Stimulated activated CD4-positive, alpha-beta T cell treated with anti-CD3 and anti-CD28 coated beads, Interleukin-2, amount 100 ng/mL, for 4 hours (primary cell): ENCODE results near the gene CFAP46.

Experiments used
- DNase-seq: peaks from one replicate; pipeline ENCODE4 v3.0.0-alpha.2; 2020; ENCODE audit warnings: low read depth

The CFAP46 gene

GRCh38 chr10:132879408-132880127 lies 62.8 kb downstream of the CFAP46 start:
- DNase-seq, result no peak

- no peak for DNase-seq
Measured at GRCh38 chr10:132878730-132879407, 63.5 kb downstream of the CFAP46 start.

DNA sequence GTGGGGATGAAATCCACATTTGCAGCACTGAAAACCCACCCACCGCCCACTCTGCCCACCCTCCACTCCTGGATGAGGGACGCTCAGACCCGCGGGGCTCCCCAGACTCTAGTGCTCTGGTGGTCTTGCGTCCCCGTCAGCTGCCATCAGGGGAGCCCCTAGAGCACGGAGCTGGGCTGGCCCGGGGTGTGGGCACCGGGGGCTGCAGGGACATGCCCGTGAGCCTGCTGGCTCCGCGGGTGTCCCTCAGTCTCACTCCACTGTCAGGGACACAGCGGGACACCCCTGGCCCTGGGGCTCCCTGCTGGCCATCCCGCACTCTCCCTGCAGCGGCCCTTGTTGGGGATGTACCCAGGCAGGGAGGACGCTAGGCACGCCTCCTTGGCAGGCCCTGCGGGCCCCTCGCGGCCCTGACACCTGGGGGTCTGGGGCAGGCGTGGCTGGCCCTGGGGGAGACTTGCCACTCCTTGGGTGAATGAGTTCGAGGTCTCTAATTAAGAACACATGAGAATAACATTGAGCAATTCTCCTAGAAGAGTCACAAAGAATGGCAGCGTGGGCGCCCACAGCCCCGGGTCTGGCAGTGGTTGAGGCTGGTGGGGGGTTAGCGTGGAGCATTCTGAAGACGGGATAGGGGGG lies 64.2 kb downstream of the CFAP46 start:
- no peak for DNase-seq

GRCh38 chr10:132877473-132877872 lies 64.9 kb downstream of the CFAP46 start:
- DNase-seq, result no peak

DNA sequence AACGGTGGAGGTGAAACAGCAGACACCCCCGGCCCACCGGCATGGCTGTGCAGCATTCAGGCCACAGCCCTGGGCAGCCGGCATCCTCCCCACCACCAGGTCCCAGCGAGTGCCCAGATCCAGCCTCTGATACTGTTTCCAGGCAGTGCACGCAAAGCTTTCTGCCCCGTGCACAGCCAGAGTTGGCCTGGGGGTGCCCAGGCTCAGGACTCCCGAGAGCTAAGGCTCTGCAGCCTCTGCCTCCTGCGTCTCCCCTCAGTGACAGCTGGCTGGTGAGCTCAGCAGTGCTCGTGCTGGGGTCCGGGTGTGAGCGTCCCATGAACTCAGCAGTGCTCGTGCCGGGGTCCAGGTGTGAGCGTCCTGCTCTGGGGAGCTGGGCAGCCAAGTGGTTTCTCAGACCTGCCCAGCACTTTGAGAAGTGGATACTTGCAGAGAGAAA lies 65.4 kb downstream of the CFAP46 start:
- no peak for DNase-seq

- DNase-seq, result no peak
Measured at GRCh38 chr10:132876131-132876860, 66.1 kb downstream of the CFAP46 start.

DNA sequence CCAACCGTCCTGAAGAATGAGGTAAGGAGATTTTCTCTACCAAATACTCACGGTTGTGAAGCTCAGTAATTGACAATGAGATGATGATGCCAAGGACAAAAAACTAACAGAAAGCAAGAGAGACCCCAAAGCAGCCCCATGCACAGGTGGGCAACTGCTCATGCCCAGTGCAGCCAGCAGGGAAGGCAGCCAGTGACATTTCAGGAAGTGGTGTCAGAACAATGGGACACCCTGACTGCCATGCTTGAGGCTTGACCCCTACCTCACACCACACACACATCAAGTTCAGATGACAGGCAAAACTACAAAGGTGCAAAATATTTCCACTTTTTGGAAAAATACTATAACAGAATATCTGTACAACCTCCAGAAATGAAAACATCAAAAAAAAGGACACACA lies 66.9 kb downstream of the CFAP46 start:
- DNase-seq, result no peak

- DNase-seq, result no peak
Measured at GRCh38 chr10:132873395-132873794, 69.0 kb downstream of the CFAP46 start.

- DNase-seq, result no peak
Measured at GRCh38 chr10:132872658-132873057, 69.7 kb downstream of the CFAP46 start.

DNA sequence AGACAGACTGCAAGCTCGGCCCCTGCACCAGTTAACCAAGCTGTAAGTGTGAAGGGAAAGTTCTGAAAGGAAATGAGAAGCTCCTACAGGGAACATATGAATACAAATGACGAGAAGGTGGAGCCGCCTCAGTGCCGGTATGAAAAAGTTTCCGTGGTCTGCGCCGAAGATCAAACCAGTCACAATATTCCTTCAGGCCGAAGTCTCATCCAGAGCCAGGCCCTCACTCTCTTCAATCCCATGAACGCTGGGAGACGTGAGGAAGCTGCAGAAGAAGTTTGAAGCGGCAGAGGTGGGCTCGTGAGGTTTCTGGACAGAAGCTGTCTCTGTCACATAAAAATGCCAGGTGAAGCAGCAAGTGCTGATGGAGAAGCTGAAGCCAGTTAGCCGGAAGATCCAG lies 71.9 kb downstream of the CFAP46 start:
- no peak for DNase-seq

GRCh38 chr10:132869621-132870020 lies 72.7 kb downstream of the CFAP46 start:
- DNase-seq, result no peak

DNA sequence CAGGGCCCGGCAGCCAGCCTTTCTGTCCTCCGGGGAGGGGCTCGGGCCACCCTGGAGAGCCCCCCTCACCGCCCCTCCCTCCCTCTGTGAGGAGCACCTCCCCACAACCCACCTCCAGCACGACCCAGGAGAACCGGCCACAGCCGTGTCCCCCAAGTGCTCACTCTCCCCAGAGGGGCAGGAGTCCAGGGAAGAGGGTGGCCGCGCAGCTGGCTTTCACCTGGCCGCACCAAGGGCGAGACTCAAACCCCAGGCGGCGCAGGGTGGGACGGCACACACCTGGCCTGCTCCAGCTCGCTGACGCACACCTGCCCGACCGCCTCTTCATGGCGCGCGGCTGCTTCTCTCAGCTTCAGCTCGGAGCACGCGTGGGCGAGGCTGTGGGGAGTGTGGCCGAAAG lies 73.4 kb downstream of the CFAP46 start:
- no peak for DNase-seq

- DNase-seq, result no peak
Measured at GRCh38 chr10:132867801-132868644, 74.3 kb downstream of the CFAP46 start.

- DNase-seq, result no peak
Measured at GRCh38 chr10:132866601-132867381, 75.6 kb downstream of the CFAP46 start.

GRCh38 chr10:132865851-132866600 lies 76.3 kb downstream of the CFAP46 start:
- no peak for DNase-seq

GRCh38 chr10:132865171-132865631 lies 77.2 kb downstream of the CFAP46 start:
- DNase-seq, result no peak

- no peak for DNase-seq
Measured at GRCh38 chr10:132862485-132863420, 79.6 kb downstream of the CFAP46 start.

GRCh38 chr10:132861884-132862461 lies 80.4 kb downstream of the CFAP46 start:
- DNase-seq, result no peak
